Measurements from ENCODE around the gene FSTL4.
A peak's percentile ranks its signal among the peaks of the same experiment; 100 is the strongest.

DNA sequence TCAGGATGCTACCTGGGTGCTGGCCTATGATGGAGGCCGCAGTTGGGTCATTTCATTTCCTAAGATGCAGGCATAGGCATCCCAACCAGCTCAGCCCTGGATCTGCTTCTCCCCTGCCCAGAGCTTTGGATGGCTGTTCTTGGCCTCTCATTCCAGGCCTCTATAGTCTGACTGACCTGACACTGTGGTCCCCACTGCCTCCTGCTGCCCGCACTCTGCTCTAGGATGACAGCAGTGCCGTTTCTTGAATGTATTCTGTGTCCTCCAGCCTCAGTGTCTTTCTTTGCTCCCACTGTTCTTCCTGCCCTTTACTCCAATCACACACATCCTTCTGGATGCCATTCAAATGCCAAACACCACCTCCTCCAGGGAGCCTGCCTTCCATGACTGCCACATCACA lies 324.8 kb downstream of the FSTL4 start:
- TF ChIP-seq, protein P1, sequence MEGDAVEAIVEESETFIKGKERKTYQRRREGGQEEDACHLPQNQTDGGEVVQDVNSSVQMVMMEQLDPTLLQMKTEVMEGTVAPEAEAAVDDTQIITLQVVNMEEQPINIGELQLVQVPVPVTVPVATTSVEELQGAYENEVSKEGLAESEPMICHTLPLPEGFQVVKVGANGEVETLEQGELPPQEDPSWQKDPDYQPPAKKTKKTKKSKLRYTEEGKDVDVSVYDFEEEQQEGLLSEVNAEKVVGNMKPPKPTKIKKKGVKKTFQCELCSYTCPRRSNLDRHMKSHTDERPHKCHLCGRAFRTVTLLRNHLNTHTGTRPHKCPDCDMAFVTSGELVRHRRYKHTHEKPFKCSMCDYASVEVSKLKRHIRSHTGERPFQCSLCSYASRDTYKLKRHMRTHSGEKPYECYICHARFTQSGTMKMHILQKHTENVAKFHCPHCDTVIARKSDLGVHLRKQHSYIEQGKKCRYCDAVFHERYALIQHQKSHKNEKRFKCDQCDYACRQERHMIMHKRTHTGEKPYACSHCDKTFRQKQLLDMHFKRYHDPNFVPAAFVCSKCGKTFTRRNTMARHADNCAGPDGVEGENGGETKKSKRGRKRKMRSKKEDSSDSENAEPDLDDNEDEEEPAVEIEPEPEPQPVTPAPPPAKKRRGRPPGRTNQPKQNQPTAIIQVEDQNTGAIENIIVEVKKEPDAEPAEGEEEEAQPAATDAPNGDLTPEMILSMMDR (IDR thresholded peaks at IDR 0.05), result peak; percentile 20 to 49 (median 30)
- TF ChIP-seq POLR2A (IDR thresholded peaks at IDR 0.05), result no peak

All from uterus (tissue), 2 donors.